ENCODE measurements around the gene P3H3.

P3H3 gene

DNA sequence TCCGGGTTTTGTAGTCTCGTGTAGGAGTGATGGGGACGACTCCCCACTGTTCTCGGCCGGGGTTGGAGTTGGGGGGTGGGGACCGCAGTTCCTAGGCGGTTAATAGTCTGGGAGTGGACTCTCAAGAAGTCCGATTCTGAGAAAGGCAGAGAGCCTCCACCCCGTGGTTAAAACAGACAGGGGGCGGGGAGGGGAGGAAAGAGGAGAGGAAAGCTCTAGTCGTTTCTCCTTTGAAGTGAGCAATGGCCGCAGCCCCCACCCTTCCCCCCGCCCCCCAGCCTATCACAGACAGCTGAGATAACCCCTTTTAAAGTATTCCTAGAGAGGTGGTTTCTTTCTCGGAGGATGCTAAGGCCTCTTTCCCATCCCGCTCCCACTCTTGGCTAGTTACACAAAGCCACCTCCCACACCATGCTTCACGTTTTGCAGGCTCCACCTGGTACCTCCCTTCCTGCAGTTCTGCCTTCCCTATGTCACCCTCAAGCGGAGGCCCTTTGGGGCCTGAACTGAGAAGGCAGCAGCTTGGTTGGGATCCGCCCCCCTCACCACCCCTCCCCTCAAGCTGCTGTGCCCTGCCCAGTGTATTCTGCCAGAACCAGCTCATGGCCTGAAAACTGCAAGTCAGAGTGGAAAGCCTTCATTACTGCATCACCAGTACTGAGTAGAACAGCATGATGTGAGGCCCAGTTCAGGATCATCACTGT, 24.6 kb downstream of the P3H3 start:
- H2AFZ ChIP-seq (ENCODE audit: low read depth) = peak overlapping the region; percentile 41; the same call in 1 of the 2 replicates
- H3K79me2 ChIP-seq (ENCODE audit: insufficient read depth, low read depth) = peaks cover 40% of the 10 kb centered on the region
- H3K36me3 ChIP-seq (ENCODE audit: insufficient read depth) = 0 out of 2 replicates have a peak, but pooled peaks cover 7% of the 10 kb centered on the region

GRCh38 chr12:6853626-6854025, 25.4 kb downstream of the P3H3 start:
- H3K4me2 ChIP-seq = peak overlapping the region; percentile 60
- peak overlapping the region; percentile 87 for H3K27ac ChIP-seq
- H3K9ac ChIP-seq = peak overlapping the region; percentile 69; the same call in 1 of the 2 replicates
- no peak overlapping the region for H2AFZ ChIP-seq (ENCODE audit: low read depth)
- TF ChIP-seq, protein P1, sequence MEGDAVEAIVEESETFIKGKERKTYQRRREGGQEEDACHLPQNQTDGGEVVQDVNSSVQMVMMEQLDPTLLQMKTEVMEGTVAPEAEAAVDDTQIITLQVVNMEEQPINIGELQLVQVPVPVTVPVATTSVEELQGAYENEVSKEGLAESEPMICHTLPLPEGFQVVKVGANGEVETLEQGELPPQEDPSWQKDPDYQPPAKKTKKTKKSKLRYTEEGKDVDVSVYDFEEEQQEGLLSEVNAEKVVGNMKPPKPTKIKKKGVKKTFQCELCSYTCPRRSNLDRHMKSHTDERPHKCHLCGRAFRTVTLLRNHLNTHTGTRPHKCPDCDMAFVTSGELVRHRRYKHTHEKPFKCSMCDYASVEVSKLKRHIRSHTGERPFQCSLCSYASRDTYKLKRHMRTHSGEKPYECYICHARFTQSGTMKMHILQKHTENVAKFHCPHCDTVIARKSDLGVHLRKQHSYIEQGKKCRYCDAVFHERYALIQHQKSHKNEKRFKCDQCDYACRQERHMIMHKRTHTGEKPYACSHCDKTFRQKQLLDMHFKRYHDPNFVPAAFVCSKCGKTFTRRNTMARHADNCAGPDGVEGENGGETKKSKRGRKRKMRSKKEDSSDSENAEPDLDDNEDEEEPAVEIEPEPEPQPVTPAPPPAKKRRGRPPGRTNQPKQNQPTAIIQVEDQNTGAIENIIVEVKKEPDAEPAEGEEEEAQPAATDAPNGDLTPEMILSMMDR (conservative IDR thresholded peaks at IDR 0.05; ENCODE audit: low read depth, low read length) = no peak
- H3K27me3 ChIP-seq (ENCODE audit: insufficient read depth, low read depth) = no peaks in the 10 kb centered on the region
- peaks cover 40% of the 10 kb centered on the region for H3K79me2 ChIP-seq (ENCODE audit: insufficient read depth, low read depth)
- H3K4me1 ChIP-seq (ENCODE audit: low read depth, poor library complexity, severe bottlenecking) = peaks cover 29% of the 10 kb centered on the region
- 0 out of 2 replicates have a peak, but pooled peaks cover 7% of the 10 kb centered on the region for H3K36me3 ChIP-seq (ENCODE audit: insufficient read depth)
- H3K4me3 ChIP-seq (IDR thresholded peaks at IDR 0.05; ENCODE audit: insufficient read depth, low read depth, low read length) = no peak overlapping the region
- no peaks in the 10 kb centered on the region for H4K20me1 ChIP-seq (ENCODE audit: insufficient read depth)

More for the DNA sequence above, 24.6 kb downstream of the P3H3 start:
- H3K4me1 ChIP-seq (ENCODE audit: low read depth, poor library complexity, severe bottlenecking) = peaks cover 29% of the 10 kb centered on the region
- TF ChIP-seq, protein P1 (conservative IDR thresholded peaks at IDR 0.05; ENCODE audit: low read depth, low read length) = no peak
- no peaks in the 10 kb centered on the region for H3K27me3 ChIP-seq (ENCODE audit: insufficient read depth, low read depth)
- peak overlapping the region; percentile 87 for H3K27ac ChIP-seq
- H3K4me3 ChIP-seq (IDR thresholded peaks at IDR 0.05; ENCODE audit: insufficient read depth, low read depth, low read length) = no peak overlapping the region
- no peaks in the 10 kb centered on the region for H4K20me1 ChIP-seq (ENCODE audit: insufficient read depth)
- peak overlapping the region; percentile 69 for H3K9ac ChIP-seq
- H3K4me2 ChIP-seq = peak overlapping the region; percentile 60; the same call in 1 of the 2 replicates

DNA sequence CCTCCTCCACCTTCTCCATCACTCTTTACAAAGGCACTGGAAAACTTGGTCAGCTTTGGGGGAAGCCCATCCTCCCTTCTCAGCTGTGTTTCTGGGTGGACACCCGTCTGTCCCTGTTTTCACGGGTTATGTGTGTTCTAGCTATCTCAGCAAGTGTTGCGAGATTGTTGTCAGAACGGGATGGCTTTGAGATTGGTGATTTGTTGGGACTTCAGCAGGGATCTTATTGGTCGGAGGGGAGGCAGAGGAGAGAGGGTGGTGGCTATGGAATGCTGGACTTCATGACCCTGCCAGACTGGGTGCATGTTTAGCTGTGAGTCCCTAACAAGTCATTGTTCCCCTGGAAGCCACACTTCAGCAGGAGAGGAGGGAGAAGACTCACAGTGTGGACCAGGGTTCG, 25.8 kb downstream of the P3H3 start:
- no peaks in the 10 kb centered on the region for H4K20me1 ChIP-seq (ENCODE audit: insufficient read depth)
- peaks cover 40% of the 10 kb centered on the region for H3K79me2 ChIP-seq (ENCODE audit: insufficient read depth, low read depth)

DNA sequence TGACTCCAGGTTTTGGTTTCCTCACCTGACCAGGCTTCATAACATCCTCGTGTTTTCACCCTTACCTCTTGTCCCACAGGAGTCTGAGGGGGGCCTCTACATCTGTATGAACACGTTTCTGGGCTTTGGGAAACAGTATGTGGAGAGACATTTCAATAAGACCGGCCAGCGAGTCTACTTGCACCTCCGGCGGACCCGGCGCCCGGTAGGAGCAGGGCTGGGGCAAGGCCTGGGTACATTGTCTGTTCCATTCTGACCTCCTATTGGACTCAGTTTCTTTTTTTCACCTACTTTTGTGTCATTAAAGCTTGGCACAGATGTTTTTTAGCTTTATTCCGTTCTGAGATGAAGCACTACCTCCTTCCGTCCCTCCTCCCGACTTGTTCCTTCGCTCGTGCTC, 27.1 kb downstream of the P3H3 start:
- no peaks in the 10 kb centered on the region for H4K20me1 ChIP-seq (ENCODE audit: insufficient read depth)
- TF ChIP-seq, protein P1 (conservative IDR thresholded peaks at IDR 0.05; ENCODE audit: low read depth, low read length) = no peak
- peaks cover 18% of the 10 kb centered on the region for H3K4me1 ChIP-seq (ENCODE audit: low read depth, poor library complexity, severe bottlenecking)
- peaks cover 7% of the 10 kb centered on the region; the same call in 1 of the 2 replicates for H3K36me3 ChIP-seq (ENCODE audit: insufficient read depth)
- no peak overlapping the region; the same call in 1 of the 2 replicates for H3K4me2 ChIP-seq
- H3K27ac ChIP-seq = no peak overlapping the region
- H2AFZ ChIP-seq (ENCODE audit: low read depth) = no peak overlapping the region
- H3K79me2 ChIP-seq (ENCODE audit: insufficient read depth, low read depth) = peaks cover 29% of the 10 kb centered on the region
- no peaks in the 10 kb centered on the region for H3K27me3 ChIP-seq (ENCODE audit: insufficient read depth, low read depth)
- no peak overlapping the region for H3K4me3 ChIP-seq (IDR thresholded peaks at IDR 0.05; ENCODE audit: insufficient read depth, low read depth, low read length)
- no peak overlapping the region for H3K9ac ChIP-seq

More for the DNA sequence above, 25.8 kb downstream of the P3H3 start:
- peak overlapping the region; percentile 60 for H3K4me2 ChIP-seq
- H3K27me3 ChIP-seq (ENCODE audit: insufficient read depth, low read depth) = no peaks in the 10 kb centered on the region
- H3K9ac ChIP-seq = peak overlapping the region; percentile 69; the same call in 1 of the 2 replicates
- peaks cover 29% of the 10 kb centered on the region for H3K4me1 ChIP-seq (ENCODE audit: low read depth, poor library complexity, severe bottlenecking)
- TF ChIP-seq, protein P1 (conservative IDR thresholded peaks at IDR 0.05; ENCODE audit: low read depth, low read length) = no peak
- no peak overlapping the region for H2AFZ ChIP-seq (ENCODE audit: low read depth)
- peak overlapping the region; percentile 87 for H3K27ac ChIP-seq
- H3K4me3 ChIP-seq (IDR thresholded peaks at IDR 0.05; ENCODE audit: insufficient read depth, low read depth, low read length) = no peak overlapping the region
- H3K36me3 ChIP-seq (ENCODE audit: insufficient read depth) = 0 out of 2 replicates have a peak, but pooled peaks cover 7% of the 10 kb centered on the region
